ENCODE data around the gene PLIN3.
"Not testable (repeated sequence)": the region's sequence is repeated elsewhere in the genome, so short reads cannot be mapped to it uniquely, and the experiment has no call there.

DNA sequence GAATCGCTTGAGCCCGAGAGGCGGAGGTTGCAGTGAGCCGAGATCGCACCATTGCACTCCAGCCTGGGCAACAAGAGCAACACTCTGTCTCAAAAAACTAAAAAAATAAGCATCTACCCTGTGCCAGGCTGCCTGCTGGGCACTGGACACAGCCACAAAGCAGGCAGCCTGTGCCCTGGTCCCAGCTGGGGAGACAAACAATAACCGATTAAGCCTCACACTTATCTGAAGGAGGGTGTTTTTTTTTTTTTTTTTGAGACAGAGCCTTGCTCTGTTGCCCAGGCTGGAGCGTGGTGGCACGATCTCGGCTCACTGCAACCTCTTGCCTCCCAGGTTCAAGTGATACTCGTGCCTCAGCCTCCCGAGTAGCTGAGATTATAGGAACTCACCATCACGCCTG is 11.0 kb downstream of the PLIN3 start:
- TF ChIP-seq POLR2A (IDR thresholded peaks at IDR 0.05), result not testable (repeated sequence)
- TF ChIP-seq, protein P1, sequence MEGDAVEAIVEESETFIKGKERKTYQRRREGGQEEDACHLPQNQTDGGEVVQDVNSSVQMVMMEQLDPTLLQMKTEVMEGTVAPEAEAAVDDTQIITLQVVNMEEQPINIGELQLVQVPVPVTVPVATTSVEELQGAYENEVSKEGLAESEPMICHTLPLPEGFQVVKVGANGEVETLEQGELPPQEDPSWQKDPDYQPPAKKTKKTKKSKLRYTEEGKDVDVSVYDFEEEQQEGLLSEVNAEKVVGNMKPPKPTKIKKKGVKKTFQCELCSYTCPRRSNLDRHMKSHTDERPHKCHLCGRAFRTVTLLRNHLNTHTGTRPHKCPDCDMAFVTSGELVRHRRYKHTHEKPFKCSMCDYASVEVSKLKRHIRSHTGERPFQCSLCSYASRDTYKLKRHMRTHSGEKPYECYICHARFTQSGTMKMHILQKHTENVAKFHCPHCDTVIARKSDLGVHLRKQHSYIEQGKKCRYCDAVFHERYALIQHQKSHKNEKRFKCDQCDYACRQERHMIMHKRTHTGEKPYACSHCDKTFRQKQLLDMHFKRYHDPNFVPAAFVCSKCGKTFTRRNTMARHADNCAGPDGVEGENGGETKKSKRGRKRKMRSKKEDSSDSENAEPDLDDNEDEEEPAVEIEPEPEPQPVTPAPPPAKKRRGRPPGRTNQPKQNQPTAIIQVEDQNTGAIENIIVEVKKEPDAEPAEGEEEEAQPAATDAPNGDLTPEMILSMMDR (IDR thresholded peaks at IDR 0.05), result not testable (repeated sequence)
